SH-SY5Y (cell line): ENCODE results near the gene PLIN4.

Experiments
- GATA2 ChIP-seq: IDR thresholded peaks from 2 replicates; pipeline ENCODE4 v1.6.1; 2011; ENCODE audit warnings: mild to moderate bottlenecking, low read depth, low read length
- GATA3 ChIP-seq: IDR thresholded peaks from 2 replicates; pipeline ENCODE4 v1.6.1; 2011; ENCODE audit warnings: low read depth, mild to moderate bottlenecking, low read length, moderate library complexity

GRCh38 chr19:4504891-4505569 is 13.3 kb downstream of the PLIN4 start:
- TF ChIP-seq GATA2 (no peak), GATA3 (no peak)
